IMR-90 (cell line): ENCODE results near the gene WNT7B.

Experiments used
- POLR2A ChIP-seq: IDR thresholded peaks from 2 replicates; pipeline ENCODE4 v1.6.1; 2012; ENCODE audit warnings: mild to moderate bottlenecking, low read depth, low read length
- RAD21 ChIP-seq: IDR thresholded peaks from 2 replicates; pipeline ENCODE4 v1.6.1; 2012; ENCODE audit warnings: low read length, improper control_type of control experiment
- RFX5 ChIP-seq: IDR thresholded peaks from 2 replicates; pipeline ENCODE4 v1.8.0; 2012; ENCODE audit warnings: low read depth, mild to moderate bottlenecking, low read length, moderate library complexity
- SMC3 ChIP-seq: fragments of 150-350 bp; IDR thresholded peaks from 2 replicates; pipeline ENCODE4 v1.6.1; 2016; ENCODE audit warnings: low read depth, mild to moderate bottlenecking, antibody characterized with exemption, low read length, moderate library complexity
- TF ChIP-seq, protein P1 (sequence below): fragments of 150-350 bp; IDR thresholded peaks from 2 replicates; pipeline ENCODE4 v1.6.1; 2017; ENCODE audit warnings: mild to moderate bottlenecking, antibody characterized with exemption, low read length, low read depth
- TF ChIP-seq, protein P2 (sequence below): conservative IDR thresholded peaks from 2 replicates; pipeline ENCODE4 v1.5.1; 2012; ENCODE audit warnings: mild to moderate bottlenecking, low read depth, low read length, improper control_type of control experiment

DNA sequence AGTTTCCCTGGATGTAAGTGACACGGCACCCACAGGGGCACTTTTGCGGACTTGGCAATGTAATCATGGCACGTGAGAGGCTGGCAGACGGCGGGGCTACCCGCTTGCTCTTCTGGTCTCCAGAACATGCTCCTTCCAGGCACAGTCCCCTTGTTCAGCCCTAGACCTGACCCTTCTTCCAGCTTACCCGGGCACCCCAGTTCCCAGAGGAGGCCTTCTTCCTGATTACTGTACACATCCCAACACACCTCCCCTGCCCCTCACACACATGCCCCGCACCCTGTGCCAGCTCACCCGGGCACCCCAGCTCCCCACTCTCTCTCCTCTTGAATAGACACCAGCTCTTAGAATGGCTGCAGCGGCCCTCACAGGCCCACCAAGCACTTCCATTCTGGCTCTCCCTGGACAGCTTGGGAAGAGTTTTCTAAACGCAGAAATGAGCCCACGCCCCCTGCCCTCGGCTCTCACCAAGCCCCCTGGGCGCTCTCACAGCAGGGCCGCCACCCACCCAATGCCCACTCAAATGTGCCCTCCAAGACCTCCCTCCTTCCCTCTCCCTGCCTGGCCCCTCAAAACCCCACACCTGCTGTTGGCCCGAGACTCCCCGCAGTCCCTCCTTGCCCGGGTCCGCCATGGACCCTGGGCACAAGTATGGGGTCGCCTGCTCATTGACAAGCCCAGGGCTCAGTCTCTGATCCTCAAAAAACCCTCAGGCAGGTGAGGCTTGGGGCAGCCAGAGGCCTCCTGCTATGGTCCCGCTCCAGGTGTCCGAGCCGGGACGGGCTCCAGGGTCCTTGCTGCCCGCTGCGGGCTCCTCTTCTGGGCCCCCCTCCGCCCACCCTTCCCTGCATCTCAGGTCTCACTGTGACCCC is 88.5 kb downstream of the WNT7B start:
- no peak for TF ChIP-seq POLR2A
- no peak for TF ChIP-seq RFX5
- TF ChIP-seq, protein P1, sequence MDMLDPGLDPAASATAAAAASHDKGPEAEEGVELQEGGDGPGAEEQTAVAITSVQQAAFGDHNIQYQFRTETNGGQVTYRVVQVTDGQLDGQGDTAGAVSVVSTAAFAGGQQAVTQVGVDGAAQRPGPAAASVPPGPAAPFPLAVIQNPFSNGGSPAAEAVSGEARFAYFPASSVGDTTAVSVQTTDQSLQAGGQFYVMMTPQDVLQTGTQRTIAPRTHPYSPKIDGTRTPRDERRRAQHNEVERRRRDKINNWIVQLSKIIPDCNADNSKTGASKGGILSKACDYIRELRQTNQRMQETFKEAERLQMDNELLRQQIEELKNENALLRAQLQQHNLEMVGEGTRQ = no peak
- no peak for TF ChIP-seq RAD21
- no peak for TF ChIP-seq SMC3
- TF ChIP-seq, protein P2, sequence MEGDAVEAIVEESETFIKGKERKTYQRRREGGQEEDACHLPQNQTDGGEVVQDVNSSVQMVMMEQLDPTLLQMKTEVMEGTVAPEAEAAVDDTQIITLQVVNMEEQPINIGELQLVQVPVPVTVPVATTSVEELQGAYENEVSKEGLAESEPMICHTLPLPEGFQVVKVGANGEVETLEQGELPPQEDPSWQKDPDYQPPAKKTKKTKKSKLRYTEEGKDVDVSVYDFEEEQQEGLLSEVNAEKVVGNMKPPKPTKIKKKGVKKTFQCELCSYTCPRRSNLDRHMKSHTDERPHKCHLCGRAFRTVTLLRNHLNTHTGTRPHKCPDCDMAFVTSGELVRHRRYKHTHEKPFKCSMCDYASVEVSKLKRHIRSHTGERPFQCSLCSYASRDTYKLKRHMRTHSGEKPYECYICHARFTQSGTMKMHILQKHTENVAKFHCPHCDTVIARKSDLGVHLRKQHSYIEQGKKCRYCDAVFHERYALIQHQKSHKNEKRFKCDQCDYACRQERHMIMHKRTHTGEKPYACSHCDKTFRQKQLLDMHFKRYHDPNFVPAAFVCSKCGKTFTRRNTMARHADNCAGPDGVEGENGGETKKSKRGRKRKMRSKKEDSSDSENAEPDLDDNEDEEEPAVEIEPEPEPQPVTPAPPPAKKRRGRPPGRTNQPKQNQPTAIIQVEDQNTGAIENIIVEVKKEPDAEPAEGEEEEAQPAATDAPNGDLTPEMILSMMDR = no peak
